Colonic mucosa (tissue), 4 donors: Measurements from ENCODE around the gene STKLD1. TPM values are rescaled to one million over a fixed set of nuclear protein-coding genes. Genes with fewer than 3 reads are reported as not detected.

Experiments used
- DNase-seq: peaks from one replicate; pipeline ENCODE4 v3.0.0-alpha.2; 2020
- H3K27ac ChIP-seq: fragments of 200-600 bp; one replicate; pipeline ENCODE4 v1.8.0; 2021
- H3K27me3 ChIP-seq: fragments of 200-600 bp; one replicate; pipeline ENCODE4 v1.8.0; 2021
- H3K36me3 ChIP-seq: fragments of 200-600 bp; one replicate; pipeline ENCODE4 v1.8.0; 2021
- H3K4me1 ChIP-seq: fragments of 200-600 bp; one replicate; pipeline ENCODE4 v1.8.0; 2021; ENCODE audit warnings: mild to moderate bottlenecking
- H3K4me3 ChIP-seq: fragments of 200-600 bp; one replicate; pipeline ENCODE4 v1.8.0; 2021
- H3K9ac ChIP-seq, 2 donors: one replicate each; pipeline ENCODE4 v1.7.0; 2013; ENCODE audit warnings: control low read depth in 2 of 2, low read depth in 2 of 2, low read length in 2 of 2
- H3K9me3 ChIP-seq: fragments of 200-600 bp; one replicate; pipeline ENCODE4 v1.8.0; 2021
- intact Hi-C: fragments of 100-400 bp; cut with DNase I; formaldehyde crosslinking; loops from one replicate; pipeline ENCODE4 v1.14.1; 2022
- total RNA-seq, 2 donors: library from RNA; stranded (reverse); fragmentation: NEBNext Ultra II Directional in 1 of 2; extraction: Animal tissue kit (Norgen Biotek cat#: 25700) in 1 of 2; gene quantifications; one replicate each; pipeline ENCODE4 v1.2.1, GENCODE V29; 2021
- TF ChIP-seq, protein P1 (sequence below): fragments of 200-600 bp; IDR thresholded peaks from one replicate; pipeline ENCODE4 v1.8.0; 2022; ENCODE audit warnings: antibody characterized with exemption, mild to moderate bottlenecking
- donor health status: healthy.
- donor health status: DM: no; HTN: no; CAD: no.
- donor health status: DM: no; HTN: no; CAD: no.

Gene STKLD1
- total RNA-seq, 2 donors from 2014 or later, result 0.45 TPM; not detected in 1

GRCh38 chr9:133367778-133368177 is 8.4 kb upstream of the STKLD1 start:
- Histone ChIP-seq H3K27ac (no peak overlapping the region), H3K27me3 (no peaks in the 10 kb centered on the region), H3K4me1 (peaks cover 35% of the 10 kb centered on the region), H3K9me3 (no peaks in the 10 kb centered on the region), H3K9ac (peak overlapping the region in 1 of 2 donors; percentile 41), H3K4me3 (no peak overlapping the region), H3K36me3 (peaks cover 14% of the 10 kb centered on the region)
- intact Hi-C loops, result no loop called here
- DNase-seq, result no peak
- TF ChIP-seq, protein P1, sequence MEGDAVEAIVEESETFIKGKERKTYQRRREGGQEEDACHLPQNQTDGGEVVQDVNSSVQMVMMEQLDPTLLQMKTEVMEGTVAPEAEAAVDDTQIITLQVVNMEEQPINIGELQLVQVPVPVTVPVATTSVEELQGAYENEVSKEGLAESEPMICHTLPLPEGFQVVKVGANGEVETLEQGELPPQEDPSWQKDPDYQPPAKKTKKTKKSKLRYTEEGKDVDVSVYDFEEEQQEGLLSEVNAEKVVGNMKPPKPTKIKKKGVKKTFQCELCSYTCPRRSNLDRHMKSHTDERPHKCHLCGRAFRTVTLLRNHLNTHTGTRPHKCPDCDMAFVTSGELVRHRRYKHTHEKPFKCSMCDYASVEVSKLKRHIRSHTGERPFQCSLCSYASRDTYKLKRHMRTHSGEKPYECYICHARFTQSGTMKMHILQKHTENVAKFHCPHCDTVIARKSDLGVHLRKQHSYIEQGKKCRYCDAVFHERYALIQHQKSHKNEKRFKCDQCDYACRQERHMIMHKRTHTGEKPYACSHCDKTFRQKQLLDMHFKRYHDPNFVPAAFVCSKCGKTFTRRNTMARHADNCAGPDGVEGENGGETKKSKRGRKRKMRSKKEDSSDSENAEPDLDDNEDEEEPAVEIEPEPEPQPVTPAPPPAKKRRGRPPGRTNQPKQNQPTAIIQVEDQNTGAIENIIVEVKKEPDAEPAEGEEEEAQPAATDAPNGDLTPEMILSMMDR, result no peak

GRCh38 chr9:133368249-133368881 is 7.8 kb upstream of the STKLD1 start:
- Histone ChIP-seq H3K27ac (peak overlapping the region; percentile 54), H3K4me1 (peaks cover 37% of the 10 kb centered on the region), H3K9ac (peak overlapping the region in 1 of 2 donors; percentile 41), H3K27me3 (no peaks in the 10 kb centered on the region), H3K9me3 (no peaks in the 10 kb centered on the region), H3K36me3 (peaks cover 8% of the 10 kb centered on the region), H3K4me3 (no peak overlapping the region)
- TF ChIP-seq, protein P1, result no peak
- DNase-seq, result peak; percentile 60
- intact Hi-C loops, result no loop called here

DNA sequence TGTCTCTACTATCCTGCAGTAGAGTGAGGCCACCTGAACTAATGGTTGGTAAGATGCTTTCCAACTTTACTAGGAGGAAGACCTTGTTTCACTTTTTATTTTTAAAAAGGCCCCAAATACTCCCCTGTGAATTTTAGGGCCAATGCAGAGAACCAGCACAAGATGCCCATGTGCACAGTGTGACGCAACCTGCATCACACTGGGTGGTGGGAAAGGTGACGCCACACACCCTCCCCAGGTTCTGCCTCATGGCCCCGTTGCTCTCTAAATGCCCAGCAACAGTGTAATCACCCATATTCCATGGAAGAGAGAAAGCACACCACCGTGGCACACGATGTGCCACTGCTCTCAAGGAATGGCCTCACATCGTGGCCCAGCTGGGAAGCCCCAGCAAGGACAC is 6.7 kb upstream of the STKLD1 start:
- no peaks in the 10 kb centered on the region for H3K27me3 ChIP-seq
- intact Hi-C loops, result no loop called here
- H3K9ac ChIP-seq, result peak overlapping the region in 1 of 2 donors; percentile 0
- H3K27ac ChIP-seq, result no peak overlapping the region
- no peaks in the 10 kb centered on the region for H3K9me3 ChIP-seq
- no peak overlapping the region for H3K4me3 ChIP-seq
- H3K4me1 ChIP-seq, result peaks cover 39% of the 10 kb centered on the region
- DNase-seq, result no peak
- TF ChIP-seq, protein P1, result no peak
- H3K36me3 ChIP-seq, result peaks cover 8% of the 10 kb centered on the region

- Histone ChIP-seq H3K4me3 (no peak overlapping the region), H3K9ac (no peak overlapping the region), H3K9me3 (no peaks in the 10 kb centered on the region), H3K4me1 (peaks cover 41% of the 10 kb centered on the region), H3K36me3 (peaks cover 8% of the 10 kb centered on the region), H3K27me3 (no peaks in the 10 kb centered on the region), H3K27ac (no peak overlapping the region)
- intact Hi-C loops, result no loop called here
- TF ChIP-seq, protein P1, result no peak
- DNase-seq, result no peak
Measured at GRCh38 chr9:133369933-133370332, 6.2 kb upstream of the STKLD1 start.

- no peak for DNase-seq
- no peaks in the 10 kb centered on the region for H3K27me3 ChIP-seq
- no peak overlapping the region for H3K27ac ChIP-seq
- no peaks in the 10 kb centered on the region for H3K9me3 ChIP-seq
- TF ChIP-seq, protein P1, result no peak
- H3K4me3 ChIP-seq, result no peak overlapping the region
- H3K9ac ChIP-seq, result no peak overlapping the region
- peaks cover under 1% of the 10 kb centered on the region for H3K36me3 ChIP-seq
- intact Hi-C loops, result no loop called here
- peaks cover 41% of the 10 kb centered on the region for H3K4me1 ChIP-seq
Measured at GRCh38 chr9:133370685-133371084, 5.5 kb upstream of the STKLD1 start.
